Ecto neural progenitor cell (in vitro differentiated cells): Measurements from ENCODE around the gene CXCL6.

Experiments
- DNase-seq: peaks from one replicate; pipeline ENCODE4 v3.0.0-alpha.2; 2018; ENCODE audit warnings: low spot score

CXCL6 gene

GRCh38 chr4:73843369-73843768 lies 6.9 kb downstream of the CXCL6 start:
- DNase-seq = no peak

- DNase-seq = no peak
Observed at GRCh38 chr4:73844345-73844744, 7.9 kb downstream of the CXCL6 start.

- DNase-seq = no peak
Observed at GRCh38 chr4:73844806-73845205, 8.3 kb downstream of the CXCL6 start.

DNA sequence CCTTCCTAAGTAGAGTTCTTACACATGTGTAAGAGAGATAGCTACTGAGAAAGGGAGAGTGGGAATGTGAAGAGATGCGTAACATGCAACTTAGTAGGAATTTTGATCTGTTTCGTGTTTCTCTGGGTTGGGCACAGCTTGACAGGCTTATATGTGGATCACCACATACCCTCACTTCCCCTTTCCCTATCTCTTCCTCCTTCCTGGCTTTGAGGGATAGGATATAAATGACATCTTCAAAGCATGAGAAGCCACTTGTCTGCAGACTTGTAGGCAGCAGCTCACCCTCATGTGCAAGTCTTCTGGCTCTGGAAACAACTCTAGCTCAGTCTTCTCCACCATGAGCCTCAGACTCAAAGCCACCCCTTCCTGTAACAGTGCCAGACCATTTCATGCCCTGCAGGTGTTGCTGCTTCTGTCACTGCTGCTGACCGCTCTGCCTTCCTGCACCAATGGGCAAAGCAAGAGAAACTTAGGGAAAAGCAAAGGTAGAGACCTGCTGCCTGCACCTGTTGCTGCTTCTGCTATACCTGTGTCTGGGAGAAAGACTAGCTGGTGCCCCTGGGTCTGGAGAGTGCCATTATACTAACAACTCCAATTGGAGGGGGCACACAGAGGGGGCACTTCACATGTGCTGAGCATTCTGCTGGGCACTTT lies 11.2 kb downstream of the CXCL6 start:
- no peak for DNase-seq

- no peak for DNase-seq
Observed at GRCh38 chr4:73848183-73848777, 11.8 kb downstream of the CXCL6 start.

DNA sequence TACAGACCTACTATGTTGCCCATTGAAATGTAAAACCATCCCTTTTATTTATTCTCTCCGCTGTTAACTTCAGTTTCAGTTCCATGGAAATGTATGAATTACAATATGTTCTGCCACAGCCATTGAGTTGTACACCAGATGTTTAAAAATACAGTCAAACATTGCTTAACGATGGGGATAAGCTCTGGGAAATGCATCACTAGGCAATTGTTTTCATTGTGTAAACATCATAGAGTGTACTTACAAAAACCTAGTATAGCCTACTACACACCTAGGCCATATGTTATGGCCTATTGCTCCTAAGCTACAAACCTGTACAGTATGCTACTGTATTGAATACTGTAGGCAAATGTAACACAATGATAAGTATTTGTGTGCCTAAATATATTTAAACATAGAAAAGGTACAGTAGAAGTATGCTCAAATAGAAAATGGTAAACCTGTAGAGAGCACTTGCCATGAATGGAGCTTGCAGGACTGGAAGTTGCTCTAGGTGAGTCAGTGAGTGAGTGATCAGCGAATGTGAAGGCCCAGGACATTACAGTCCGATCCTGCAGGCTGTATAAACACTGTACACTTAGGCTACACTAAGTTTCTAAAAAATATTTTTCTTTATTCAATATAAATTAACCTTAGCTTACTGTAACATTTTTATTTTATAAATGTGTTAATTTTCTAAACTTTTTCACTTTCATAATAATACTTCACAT lies 13.9 kb downstream of the CXCL6 start:
- DNase-seq = no peak

DNA sequence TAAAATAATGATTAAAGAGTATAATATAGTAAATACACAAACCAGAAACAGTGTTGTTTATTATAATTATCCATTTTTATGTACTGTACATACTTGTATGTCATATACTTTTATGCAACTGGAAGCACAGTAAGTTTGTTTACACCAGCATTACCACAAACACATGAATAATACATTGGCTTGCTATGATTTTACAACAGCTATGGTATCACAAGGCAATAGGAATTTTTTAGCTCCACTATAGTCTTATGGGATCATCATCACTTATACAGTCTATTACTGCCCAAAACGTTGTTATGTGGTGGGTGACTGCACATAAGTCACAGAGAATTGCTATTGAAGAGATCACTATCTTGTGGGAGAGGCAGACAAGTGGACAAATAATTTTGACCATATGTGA lies 14.8 kb downstream of the CXCL6 start:
- no peak for DNase-seq

GRCh38 chr4:73852771-73853170 lies 16.3 kb downstream of the CXCL6 start:
- no peak for DNase-seq

DNA sequence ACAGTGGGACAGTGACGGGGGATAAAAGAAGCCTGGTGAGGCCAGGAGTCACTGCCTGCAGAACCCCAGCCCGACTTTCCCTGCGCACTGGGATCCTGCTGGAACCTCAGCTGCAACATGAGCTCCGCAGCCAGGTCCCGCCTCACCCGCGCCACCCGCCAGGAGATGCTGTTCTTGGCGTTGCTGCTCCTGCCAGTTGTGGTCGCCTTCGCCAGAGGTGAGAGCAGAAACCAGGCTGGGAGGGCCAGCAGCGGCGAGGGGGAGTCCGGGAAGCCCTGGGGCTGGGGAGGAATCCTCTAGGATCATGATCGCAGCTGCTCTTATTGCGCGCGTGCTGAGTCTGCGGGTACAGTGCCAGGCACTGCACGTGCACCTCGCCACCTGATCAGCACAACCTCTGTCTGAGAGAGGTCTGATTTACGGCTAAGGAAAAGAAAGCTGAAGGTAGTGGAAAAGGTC lies 16.8 kb downstream of the CXCL6 start, which contains the start of gene PF4V1:
PF4V1 (plus strand) TSS at position 51 of the 459 bp plus-strand sequence; CDS start at position 118, 67 bp downstream.
- DNase-seq = peak; percentile 71

DNA sequence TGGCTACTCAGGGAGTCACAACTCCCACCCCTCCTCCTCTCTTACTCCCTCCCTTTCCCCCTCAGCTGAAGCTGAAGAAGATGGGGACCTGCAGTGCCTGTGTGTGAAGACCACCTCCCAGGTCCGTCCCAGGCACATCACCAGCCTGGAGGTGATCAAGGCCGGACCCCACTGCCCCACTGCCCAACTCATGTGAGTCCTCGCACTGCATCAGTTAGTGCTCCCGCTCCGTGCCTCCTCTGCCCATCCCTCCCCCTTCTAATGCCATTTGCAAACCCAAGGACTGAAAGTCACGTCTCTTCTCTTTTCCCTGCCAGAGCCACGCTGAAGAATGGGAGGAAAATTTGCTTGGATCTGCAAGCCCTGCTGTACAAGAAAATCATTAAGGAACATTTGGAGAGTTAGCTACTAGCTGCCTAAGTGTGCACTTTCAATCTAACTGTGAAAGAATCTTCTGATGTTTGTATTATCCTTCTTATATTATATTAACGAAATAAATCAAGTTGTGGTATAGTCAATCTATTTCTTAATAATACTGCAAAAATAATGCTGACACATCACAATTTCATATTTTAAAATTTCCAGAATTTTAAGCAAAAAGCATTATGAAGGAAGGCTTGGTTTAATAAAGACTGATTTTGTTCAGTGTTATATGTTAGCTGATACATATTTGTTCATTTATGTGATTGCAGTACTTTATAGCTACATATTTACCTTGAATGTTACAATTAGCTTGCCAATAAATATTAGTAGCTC lies 17.4 kb downstream of the CXCL6 start:
- no peak for DNase-seq

DNA sequence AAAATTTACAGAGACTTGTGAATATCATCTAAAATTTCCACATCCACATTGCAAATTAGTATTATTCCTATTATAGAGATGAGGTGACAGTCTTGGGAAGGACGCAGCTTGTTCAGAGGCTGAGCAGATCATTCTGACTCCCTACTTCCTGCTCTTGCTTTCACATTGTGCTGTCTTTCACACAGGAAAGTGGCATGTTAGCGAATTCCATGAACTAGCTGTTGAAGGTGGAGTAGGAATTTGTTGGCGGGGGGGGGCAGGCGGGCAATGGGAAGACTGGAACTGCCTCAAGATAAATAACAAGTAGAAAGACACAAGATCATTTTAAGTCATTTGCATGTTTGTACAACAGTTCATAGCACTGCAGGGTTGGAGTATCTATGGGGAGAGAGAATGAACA lies 18.9 kb downstream of the CXCL6 start:
- DNase-seq = no peak

- DNase-seq = no peak
Observed at GRCh38 chr4:73856518-73856917, 20.0 kb downstream of the CXCL6 start.

GRCh38 chr4:73859614-73860088 lies 23.2 kb downstream of the CXCL6 start:
- DNase-seq = no peak

- no peak for DNase-seq
Observed at GRCh38 chr4:73860181-73860580, 23.7 kb downstream of the CXCL6 start.

GRCh38 chr4:73860917-73861316 lies 24.4 kb downstream of the CXCL6 start:
- DNase-seq = no peak

- no peak for DNase-seq
Observed at GRCh38 chr4:73862322-73862721, 25.8 kb downstream of the CXCL6 start.

DNA sequence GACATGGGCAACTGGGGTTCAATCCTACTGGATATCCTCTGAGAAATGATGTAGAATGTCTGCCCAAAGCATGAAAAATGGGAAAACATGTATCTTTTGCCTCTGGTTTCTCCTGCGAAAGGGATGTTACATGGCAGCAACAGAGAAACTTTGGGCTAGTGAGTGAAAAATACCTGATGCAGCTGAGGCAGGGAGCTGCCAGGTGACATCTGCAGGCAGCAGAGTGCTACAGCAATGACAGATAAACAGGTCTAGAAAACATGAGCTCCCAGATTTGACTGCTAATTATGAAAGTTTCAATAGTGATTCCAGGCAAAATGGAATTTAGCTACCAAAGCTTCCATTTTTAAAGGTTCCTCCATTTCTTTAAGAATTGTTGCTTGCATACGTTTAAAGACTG lies 27.9 kb downstream of the CXCL6 start:
- no peak for DNase-seq

DNA sequence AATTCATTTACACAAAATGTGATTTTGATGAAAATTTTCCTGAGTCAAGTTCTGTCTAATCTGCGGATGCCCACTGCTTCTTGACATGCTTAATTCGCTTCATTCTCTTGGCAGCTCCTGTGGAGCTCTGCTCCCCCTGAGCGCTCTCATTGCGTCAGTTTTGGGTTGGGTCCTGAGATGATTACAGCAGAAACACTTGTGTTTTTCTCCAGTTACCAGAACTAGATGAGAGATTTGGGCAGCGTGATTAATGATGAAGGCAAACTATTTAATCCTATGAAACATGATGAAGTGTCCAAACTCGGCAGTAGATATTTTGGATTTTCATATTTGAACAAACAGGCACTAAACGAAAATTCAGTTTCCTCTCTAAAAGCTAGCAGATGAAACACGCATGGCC lies 28.5 kb downstream of the CXCL6 start:
- DNase-seq = no peak

DNA sequence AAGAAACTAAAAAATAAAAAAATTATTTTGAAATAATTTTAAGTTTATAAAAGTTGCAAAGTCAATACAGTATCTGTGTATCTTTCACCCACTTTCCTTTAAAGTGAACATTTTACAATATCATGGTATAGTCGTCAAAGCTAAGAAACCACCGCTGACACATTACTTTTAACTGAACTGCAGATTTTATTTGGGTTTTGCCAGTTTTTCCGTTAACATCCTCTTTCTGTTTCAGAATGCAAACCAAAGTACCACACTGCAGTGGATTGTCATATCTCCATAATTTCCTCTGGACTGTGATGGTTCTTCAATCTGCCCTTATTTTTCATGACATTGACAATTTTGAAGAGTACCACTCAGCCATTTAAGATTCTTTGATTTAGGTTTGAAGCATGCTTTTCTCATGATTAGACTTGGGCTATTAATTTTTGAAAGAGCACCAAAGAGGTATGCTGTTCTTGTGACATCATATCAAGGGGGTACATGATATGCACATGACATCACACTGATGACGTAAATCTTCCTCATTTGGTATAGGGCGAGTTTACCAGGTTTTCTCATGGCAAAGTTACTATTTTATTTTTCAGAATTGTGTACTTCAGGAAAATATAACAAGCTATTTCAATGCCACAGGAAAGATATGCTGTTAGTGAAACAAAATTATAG lies 29.1 kb downstream of the CXCL6 start:
- DNase-seq = no peak

DNA sequence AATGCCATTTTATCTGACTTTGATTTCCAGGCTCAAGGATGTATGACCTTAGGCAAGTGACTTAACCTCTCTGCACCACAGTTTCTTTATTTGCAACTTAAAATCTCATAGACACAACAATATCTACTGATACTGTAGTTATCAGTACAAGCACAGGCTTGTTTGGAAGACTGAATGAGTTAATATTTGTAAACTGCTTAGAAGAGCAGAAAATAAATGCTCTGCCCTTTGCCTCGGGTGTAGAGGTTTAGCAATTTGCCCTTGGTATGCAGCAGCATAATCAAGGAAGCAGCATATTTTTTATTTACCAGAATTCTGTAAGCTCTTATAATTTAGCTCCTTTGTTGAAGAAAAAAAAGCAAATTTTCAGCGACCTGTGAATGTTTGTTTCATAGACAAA lies 29.8 kb downstream of the CXCL6 start:
- no peak for DNase-seq

DNA sequence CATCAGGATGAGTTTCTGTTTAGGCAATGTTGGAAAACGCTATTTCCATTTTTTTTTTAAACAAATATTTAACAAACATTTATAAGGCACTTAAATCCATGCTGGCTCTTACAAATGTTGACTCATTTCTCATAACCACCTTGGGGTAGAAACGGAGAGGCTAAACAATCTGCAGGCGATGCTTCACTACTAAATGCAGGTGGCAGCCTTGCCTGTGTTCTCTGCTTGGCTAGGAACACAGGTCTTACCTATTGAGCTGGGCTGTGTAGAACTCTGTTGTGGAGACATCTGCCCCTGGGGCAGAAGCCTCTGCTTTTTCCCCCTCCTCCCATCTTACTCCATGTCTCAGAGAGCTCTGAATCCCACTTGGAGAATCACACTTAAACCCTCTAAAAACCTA lies 31.3 kb downstream of the CXCL6 start:
- no peak for DNase-seq
